ENCODE measurements around the gene MSI2.

- TF ChIP-seq EP300 (IDR thresholded peaks at IDR 0.05) (no peak), CTCF (IDR thresholded peaks at IDR 0.05) (no peak), POLR2AphosphoS5 (IDR thresholded peaks at IDR 0.05) (no peak)
Measured at GRCh38 chr17:57594767-57595166, 338.4 kb downstream of the MSI2 start.

Measured in sigmoid colon (tissue), 4 donors.